Tracheal epithelial cell (primary cell): ENCODE results near the gene SLC39A7. TPM values are rescaled to one million over a fixed set of nuclear protein-coding genes. Genes with fewer than 3 reads are reported as not detected.

Experiments used
- total RNA-seq: library from RNA; depleted of rRNA; stranded (reverse); fragments of >200 nt; gene quantifications from 2 replicates; pipeline ENCODE4 v1.2.1, GENCODE V29; 2014

SLC39A7 gene, protein sequence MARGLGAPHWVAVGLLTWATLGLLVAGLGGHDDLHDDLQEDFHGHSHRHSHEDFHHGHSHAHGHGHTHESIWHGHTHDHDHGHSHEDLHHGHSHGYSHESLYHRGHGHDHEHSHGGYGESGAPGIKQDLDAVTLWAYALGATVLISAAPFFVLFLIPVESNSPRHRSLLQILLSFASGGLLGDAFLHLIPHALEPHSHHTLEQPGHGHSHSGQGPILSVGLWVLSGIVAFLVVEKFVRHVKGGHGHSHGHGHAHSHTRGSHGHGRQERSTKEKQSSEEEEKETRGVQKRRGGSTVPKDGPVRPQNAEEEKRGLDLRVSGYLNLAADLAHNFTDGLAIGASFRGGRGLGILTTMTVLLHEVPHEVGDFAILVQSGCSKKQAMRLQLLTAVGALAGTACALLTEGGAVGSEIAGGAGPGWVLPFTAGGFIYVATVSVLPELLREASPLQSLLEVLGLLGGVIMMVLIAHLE
- total RNA-seq: 43.1 and 60.0 TPM in 2 replicates

DNA sequence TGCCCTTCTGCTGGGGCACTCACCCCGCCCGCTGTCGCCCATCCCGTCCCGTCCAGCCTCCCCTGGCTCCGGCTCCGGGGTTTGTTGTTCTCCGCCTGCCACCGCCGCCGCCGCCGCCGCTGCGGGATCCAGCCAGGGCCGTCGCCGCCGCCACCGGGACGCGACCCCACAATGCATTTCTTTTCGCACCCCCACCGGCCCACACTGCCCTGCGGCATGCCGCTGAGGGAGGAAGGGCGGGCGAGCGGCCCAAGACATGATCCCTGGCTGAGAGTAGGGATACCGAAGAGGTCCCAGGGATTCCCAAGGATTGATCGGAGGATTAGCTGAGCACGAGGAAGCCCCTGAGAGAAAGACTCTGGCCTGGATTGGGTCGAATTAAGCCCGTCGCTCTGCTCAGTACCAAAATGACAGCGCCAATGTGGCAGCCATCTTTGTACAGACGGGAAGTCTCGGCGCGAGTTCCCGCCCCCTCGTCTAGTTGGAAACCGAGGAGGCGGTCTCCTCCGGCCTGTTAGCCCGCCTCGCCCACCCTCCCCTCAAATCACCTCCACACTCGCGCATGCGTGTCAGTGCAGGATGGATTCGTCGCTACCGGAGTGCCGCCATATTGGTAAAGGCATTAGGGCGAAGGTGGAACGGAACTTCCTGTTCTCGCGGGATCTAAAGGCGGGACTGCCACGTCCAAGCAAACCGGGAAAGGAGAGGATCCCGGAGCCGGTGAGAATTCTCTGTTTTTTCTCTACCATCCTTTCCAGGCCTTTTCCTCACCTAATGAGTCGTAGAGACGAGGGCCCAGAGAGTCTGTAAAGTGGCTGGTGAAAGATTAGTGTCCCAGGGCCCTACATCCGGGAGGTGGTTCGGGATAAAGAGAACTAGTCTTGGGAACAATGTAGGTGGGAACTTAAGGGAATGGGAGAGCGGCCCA, at the start of gene SLC39A7, which contains the start of gene RXRB:
SLC39A7 (plus strand) TSS at position 649 of the 928 bp plus-strand sequence. CDS start 379 bp downstream, outside the sequence.
RXRB (minus strand) TSS at position 447 of the 928 bp plus-strand sequence; CDS start at position 258, 189 bp downstream.

GRCh38 chr6:33192105-33192646, 8.5 kb upstream of the SLC39A7 start, which contains the start of gene COL11A2:
Gene COL11A2, minus strand, starts transcription at chr6:33192467. Its CDS starts 227 bp downstream, at chr6:33192240.

GRCh38 chr6:33204415-33205190, 3.9 kb downstream of the SLC39A7 start, which contains the start of gene HSD17B8:
Gene HSD17B8, plus strand, starts transcription at chr6:33204655. Its CDS starts 14 bp downstream, at chr6:33204669.

GRCh38 chr6:33208091-33208967, 7.7 kb downstream of the SLC39A7 start, which contains the start of gene RING1:
Gene RING1, plus strand, starts transcription at chr6:33208500. Its CDS starts 323 bp downstream, at chr6:33208823.

Other genes starting within 250 kb of the SLC39A7 start
- gene HLA-DMA, start 247.8 kb upstream of the SLC39A7 start, total RNA-seq: 1.2 and 1.5 TPM in 2 replicates
- gene BRD2, start 232.3 kb upstream of the SLC39A7 start, total RNA-seq: 48.9 and 66.1 TPM in 2 replicates
- 0.24 TPM in 1 of 2 replicates, not detected in the other for gene HLA-DOA, start 191.3 kb upstream of the SLC39A7 start, total RNA-seq
- gene HLA-DPA1, start 127.2 kb upstream of the SLC39A7 start, total RNA-seq: 3.6 and 4.5 TPM in 2 replicates
- gene HLA-DPB1, start 124.9 kb upstream of the SLC39A7 start, total RNA-seq: 1.1 and 3.6 TPM in 2 replicates
- gene COL11A2, start 8.4 kb upstream of the SLC39A7 start, total RNA-seq: 0.24 and 0.43 TPM in 2 replicates
- gene RXRB, start 202 bp upstream of the SLC39A7 start, total RNA-seq: 15.2 and 18.1 TPM in 2 replicates
- gene HSD17B8, start 3.8 kb downstream of the SLC39A7 start, total RNA-seq: 48.0 and 64.6 TPM in 2 replicates
- gene RING1, start 7.6 kb downstream of the SLC39A7 start, total RNA-seq: 24.5 and 31.6 TPM in 2 replicates
- 17.5 and 24.1 TPM in 2 replicates for gene VPS52, start 71.0 kb downstream of the SLC39A7 start, total RNA-seq
- gene RPS18, start 71.2 kb downstream of the SLC39A7 start, total RNA-seq: 4,554 and 7,694 TPM in 2 replicates
- 3.6 and 11.1 TPM in 2 replicates for gene B3GALT4, start 76.3 kb downstream of the SLC39A7 start, total RNA-seq
- 101 and 139 TPM in 2 replicates for gene WDR46, start 88.4 kb downstream of the SLC39A7 start, total RNA-seq
- gene PFDN6, start 88.7 kb downstream of the SLC39A7 start, total RNA-seq: 42.2 and 47.1 TPM in 2 replicates
- gene RGL2, start 98.1 kb downstream of the SLC39A7 start, total RNA-seq: 42.9 and 45.8 TPM in 2 replicates
- 38.6 and 108 TPM in 2 replicates for gene TAPBP, start 113.2 kb downstream of the SLC39A7 start, total RNA-seq
- gene ZBTB22, start 116.9 kb downstream of the SLC39A7 start, total RNA-seq: 13.9 and 14.2 TPM in 2 replicates
- 27.5 and 49.6 TPM in 2 replicates for gene DAXX, start 122.1 kb downstream of the SLC39A7 start, total RNA-seq
- gene KIFC1, start 191.0 kb downstream of the SLC39A7 start, total RNA-seq: 0.85 and 5.3 TPM in 2 replicates
- 9.9 and 15.1 TPM in 2 replicates for gene PHF1, start 210.1 kb downstream of the SLC39A7 start, total RNA-seq
- gene CUTA, start 217.2 kb downstream of the SLC39A7 start, total RNA-seq: 42.2 and 93.7 TPM in 2 replicates
- gene SYNGAP1, start 219.2 kb downstream of the SLC39A7 start, total RNA-seq: 1.4 and 2.1 TPM in 2 replicates